ENCODE results near the gene TMPRSS5. TPM values are rescaled to one million over a fixed set of nuclear protein-coding genes. Genes with fewer than 3 reads are reported as not detected.
A peak's percentile ranks its signal among the peaks of the same experiment; 100 is the strongest.
"Not testable (repeated sequence)": the region's sequence is repeated elsewhere in the genome, so short reads cannot be mapped to it uniquely, and the experiment has no call there.

Gene TMPRSS5
- total RNA-seq, 1 experiment from 2014 or later: not detected

DNA sequence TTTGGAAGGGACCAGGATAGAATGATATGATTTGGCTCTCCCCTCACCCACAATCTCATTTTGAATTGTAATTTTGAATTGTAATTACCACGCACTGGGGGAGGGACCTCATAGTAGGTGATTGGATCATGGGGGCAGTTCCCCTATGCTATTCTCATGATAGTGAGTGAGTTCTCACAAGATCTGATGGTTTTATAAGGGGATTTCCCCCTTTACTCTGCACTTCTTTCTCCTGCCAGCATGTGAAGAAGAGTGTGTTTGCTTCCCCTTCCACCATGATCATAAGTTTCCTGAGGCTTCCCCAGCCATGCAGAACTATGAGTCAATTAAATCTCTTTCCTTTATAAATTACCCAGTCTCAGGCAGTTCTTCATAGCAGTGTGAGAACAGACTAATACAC is 2.6 kb downstream of the TMPRSS5 start:
- in situ Hi-C loops (cut with HindIII; ENCODE audit: low pct_unique_long_range_greater_than_20kb, low sequenced_read_pairs); DNase-seq (ENCODE audit: low read depth): not testable (repeated sequence)

DNA sequence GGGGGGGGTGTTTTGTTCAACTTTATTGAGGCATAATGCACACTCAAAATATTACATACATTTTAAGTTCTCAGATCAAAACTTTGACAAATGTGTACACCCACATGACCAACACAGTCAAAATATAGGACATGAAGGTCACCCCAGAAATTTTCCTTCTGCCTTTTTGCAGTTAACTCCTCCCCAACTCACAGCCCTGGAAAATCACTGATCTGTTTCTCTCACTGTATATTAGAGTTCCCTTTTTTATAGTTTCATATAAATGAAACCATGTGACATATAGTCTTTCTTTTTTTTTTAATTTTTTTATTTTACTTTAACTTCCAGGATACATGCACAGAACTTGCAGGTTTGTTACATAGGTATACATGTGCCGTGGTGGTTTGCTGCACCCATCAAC is 4.6 kb downstream of the TMPRSS5 start:
- no peak for DNase-seq (ENCODE audit: low read depth)
- in situ Hi-C loops (cut with HindIII; ENCODE audit: low pct_unique_long_range_greater_than_20kb, low sequenced_read_pairs): no loop called here

GRCh38 chr11:113698515-113698914 is 7.6 kb downstream of the TMPRSS5 start:
- no peak for DNase-seq (ENCODE audit: low read depth)
- in situ Hi-C loops (cut with HindIII; ENCODE audit: low pct_unique_long_range_greater_than_20kb, low sequenced_read_pairs): no loop called here

GRCh38 chr11:113697756-113698407 is 8.2 kb downstream of the TMPRSS5 start:
- in situ Hi-C loops (cut with HindIII; ENCODE audit: low pct_unique_long_range_greater_than_20kb, low sequenced_read_pairs): no loop called here
- DNase-seq (ENCODE audit: low read depth): no peak

DNA sequence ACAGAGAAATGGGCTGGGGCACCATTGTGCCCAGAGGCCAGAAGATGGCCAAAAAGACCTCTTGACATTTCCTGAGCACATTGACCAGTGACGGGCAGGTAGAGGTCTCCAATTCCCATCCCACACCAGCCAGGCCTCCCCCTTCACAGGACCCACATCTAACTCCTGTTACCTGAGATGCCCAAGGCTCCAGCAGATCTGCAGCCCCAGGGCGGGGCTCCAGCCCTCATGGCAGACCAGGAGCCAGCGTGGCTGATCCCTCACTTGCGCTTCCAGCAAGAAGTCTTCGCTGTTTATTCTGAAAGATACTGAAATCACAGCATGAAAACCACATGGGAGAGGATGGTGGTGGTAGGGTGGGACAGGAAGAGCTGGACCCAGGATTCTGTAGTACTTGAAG is 9.0 kb downstream of the TMPRSS5 start:
- in situ Hi-C loops (cut with HindIII; ENCODE audit: low pct_unique_long_range_greater_than_20kb, low sequenced_read_pairs): no loop called here
- no peak for DNase-seq (ENCODE audit: low read depth)

GRCh38 chr11:113695207-113695606 is 10.9 kb downstream of the TMPRSS5 start:
- no peak for DNase-seq (ENCODE audit: low read depth)
- in situ Hi-C loops (cut with HindIII; ENCODE audit: low pct_unique_long_range_greater_than_20kb, low sequenced_read_pairs): no loop called here

- no peak for DNase-seq (ENCODE audit: low read depth)
- in situ Hi-C loops (cut with HindIII; ENCODE audit: low pct_unique_long_range_greater_than_20kb, low sequenced_read_pairs): no loop called here
Observed at GRCh38 chr11:113694390-113694789, 11.7 kb downstream of the TMPRSS5 start.

DNA sequence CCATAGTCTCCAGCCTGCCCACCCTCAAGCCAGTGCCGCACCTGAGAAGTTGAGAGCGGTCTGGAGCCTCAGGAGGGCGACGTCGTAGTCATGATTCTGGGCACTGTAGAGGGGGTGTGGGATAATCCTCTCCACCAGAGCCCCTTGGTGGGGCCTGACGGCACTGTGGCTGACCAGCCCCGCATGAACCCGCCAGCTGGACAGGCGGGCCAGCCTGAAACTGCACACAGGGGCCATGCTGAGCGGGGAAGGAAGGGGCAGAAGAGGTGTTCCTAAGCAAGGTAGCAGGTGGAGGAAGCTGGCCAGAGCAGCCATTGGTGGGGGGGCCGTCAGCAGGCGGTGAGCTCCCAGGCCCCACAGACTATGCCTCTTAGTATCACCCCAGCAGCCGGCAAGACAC is 13.1 kb downstream of the TMPRSS5 start:
- DNase-seq (ENCODE audit: low read depth): no peak
- in situ Hi-C loops (cut with HindIII; ENCODE audit: low pct_unique_long_range_greater_than_20kb, low sequenced_read_pairs): no loop called here

DNA sequence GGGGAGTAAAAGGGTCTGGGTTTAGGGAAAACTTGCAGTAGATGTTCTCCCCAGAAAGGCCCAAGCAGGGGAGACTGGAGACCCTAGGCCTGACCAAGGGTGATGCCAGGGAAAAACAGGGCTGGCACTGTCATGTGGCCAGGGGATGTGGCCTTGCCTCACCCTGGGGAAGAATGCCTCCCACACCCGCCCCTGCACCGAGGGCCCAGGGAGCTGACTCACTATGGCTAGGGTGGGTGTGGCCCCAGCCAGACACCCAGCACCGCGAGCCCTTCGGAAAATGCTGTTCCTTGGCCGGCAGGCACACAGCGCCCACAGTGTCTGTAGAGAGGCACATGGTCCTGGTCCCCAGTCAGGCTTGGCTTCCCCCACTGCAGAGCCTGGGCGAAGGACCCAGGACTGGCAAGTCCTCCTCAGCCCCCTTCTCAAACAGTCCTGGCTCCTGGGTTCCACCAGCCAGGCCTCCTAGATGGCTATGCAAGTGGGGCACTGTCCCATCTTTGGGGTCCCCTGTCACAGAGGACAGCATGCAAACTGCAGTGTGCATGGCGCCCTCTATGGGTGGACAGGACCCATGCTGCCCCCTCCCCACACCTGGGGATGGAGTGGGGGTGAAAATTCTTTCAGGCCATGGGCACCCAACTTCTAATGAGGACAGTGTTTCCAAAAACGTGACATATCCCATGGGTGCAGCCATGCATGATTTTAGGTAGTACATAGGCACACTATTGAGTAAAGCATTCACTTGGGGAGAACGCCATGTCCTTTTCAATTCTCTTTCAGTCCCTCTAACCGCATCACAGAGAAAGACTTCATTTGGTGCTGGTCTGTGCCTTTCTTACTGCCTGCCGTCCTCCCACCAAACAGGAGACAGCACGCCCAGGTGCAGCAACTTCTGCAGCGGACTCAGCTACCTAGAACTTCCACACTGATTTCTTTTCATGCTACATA is 15.2 kb downstream of the TMPRSS5 start:
- in situ Hi-C loops (cut with HindIII; ENCODE audit: low pct_unique_long_range_greater_than_20kb, low sequenced_read_pairs): no loop called here
- peak; percentile 76 for DNase-seq (ENCODE audit: low read depth)

DNA sequence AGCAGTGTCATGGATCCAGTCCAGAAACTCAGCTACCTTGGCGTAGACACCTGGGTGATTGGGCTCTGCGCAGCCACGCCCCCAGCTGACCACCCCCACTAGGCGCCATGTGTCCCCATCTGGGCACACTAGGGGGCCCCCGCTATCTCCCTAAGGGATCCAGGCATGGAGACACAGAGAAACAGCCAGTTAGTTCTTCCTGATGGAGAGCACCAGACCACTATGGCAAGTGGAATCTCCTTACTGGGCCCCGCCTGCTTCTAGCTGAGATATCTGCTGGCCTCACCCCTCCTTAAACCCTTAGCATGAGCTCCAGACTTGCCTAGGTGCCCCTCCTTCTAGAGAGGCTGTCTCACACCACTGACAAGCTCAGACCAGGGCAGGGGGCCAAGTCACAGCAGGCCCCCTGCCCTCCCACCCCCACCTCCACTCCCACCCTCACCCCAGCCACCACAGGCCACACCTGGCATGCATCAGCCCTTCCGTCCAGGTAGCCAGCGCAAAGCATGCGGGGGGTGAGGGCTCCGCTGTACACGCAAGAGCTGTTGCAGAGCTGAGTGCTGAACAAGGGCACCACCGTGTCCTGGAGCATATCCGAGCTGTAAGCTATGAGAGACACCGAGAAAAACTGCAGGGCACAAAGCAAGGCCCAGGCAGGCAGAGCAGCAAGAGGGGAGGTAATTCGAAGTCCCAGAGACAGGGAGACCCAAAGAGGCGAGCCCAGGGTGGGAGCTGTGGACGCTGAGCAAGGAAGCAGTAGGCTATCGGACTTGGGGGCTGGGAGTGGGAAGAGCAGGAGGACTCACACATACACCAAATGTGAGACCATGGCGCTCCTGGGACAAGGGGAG is 16.1 kb downstream of the TMPRSS5 start:
- no peak for DNase-seq (ENCODE audit: low read depth)
- in situ Hi-C loops (cut with HindIII; ENCODE audit: low pct_unique_long_range_greater_than_20kb, low sequenced_read_pairs): no loop called here

GRCh38 chr11:113685654-113686359 is 20.3 kb downstream of the TMPRSS5 start:
- DNase-seq (ENCODE audit: low read depth): no peak
- in situ Hi-C loops (cut with HindIII; ENCODE audit: low pct_unique_long_range_greater_than_20kb, low sequenced_read_pairs): no loop called here

GRCh38 chr11:113684496-113684895 is 21.6 kb downstream of the TMPRSS5 start:
- no peak for DNase-seq (ENCODE audit: low read depth)
- in situ Hi-C loops (cut with HindIII; ENCODE audit: low pct_unique_long_range_greater_than_20kb, low sequenced_read_pairs): no loop called here

DNA sequence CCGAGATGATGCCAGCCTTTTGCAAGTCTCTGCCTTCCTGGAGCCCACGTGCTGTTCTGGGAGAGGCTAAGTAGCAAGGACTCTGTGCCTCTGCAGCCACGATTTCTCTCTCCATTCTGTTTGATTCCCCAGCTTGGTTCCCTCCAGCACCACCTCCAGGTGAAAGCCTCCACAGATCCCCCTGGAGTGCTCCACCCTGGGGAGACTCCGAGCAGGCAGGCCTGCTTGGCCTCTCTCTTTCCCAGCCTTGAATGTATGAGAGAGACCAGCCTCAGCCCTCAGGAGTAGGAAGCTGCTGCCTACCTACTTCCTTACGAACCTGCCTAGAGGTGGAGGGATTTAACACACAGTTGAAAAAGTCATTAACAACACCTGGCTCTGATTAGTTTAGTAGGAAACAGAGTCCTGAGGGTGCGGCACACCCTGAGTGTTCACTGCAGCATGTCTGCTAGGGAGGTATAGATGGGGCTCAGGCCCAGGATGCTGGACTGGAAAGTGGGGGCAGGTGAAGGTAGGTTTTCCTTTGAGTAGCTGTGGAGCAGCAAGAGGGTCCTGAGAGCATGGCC is 22.5 kb downstream of the TMPRSS5 start:
- in situ Hi-C loops (cut with HindIII; ENCODE audit: low pct_unique_long_range_greater_than_20kb, low sequenced_read_pairs): no loop called here

GRCh38 chr11:113681711-113682413 is 24.2 kb downstream of the TMPRSS5 start:
- DNase-seq (ENCODE audit: low read depth): peak; percentile 13

More for the DNA sequence above, 22.5 kb downstream of the TMPRSS5 start:
- DNase-seq (ENCODE audit: low read depth): no peak

DNA sequence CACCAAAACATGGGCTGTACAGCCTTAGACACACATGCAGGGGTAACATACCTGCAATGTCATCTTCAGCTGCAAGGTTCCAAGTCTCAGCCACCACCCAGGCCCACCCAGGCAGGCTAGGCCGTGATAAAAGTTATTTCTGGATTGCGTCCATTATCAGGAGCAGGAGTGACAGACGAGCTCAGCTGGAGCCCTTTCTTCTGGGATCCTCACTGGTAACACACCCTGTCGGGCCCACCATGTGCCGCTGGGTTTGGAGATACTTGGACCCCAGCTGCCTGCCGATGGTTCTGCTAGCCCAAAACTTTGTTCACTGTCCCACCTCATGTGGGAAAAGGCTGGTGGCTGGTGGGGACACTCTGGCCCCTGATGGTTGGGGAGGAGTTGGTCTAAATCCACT is 24.8 kb downstream of the TMPRSS5 start:
- in situ Hi-C loops (cut with HindIII; ENCODE audit: low pct_unique_long_range_greater_than_20kb, low sequenced_read_pairs): no loop called here

More at GRCh38 chr11:113681711-113682413, 24.2 kb downstream of the TMPRSS5 start:
- in situ Hi-C loops (cut with HindIII; ENCODE audit: low pct_unique_long_range_greater_than_20kb, low sequenced_read_pairs): no loop called here

DNA sequence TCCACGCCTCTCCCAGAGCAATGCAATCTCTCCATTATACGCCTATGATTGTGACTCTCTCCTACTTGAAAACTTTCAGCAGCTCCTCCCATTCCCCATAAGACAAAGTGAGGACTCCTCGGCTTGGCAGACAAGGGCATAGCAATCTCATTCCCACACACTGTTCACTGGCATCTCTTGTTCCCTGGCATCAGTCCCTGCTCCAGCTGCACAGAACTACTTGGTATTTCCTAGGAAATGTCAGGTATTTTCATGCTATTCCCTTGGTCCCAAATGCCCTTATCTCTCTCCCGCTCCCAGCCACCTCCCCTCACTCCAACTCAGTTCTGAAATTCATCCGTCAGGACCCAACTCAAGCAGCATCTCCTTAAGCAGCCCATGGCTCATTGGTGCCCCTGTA is 28.4 kb downstream of the TMPRSS5 start:
- DNase-seq (ENCODE audit: low read depth): no peak
- in situ Hi-C loops (cut with HindIII; ENCODE audit: low pct_unique_long_range_greater_than_20kb, low sequenced_read_pairs): no loop called here

More for the DNA sequence above, 24.8 kb downstream of the TMPRSS5 start:
- no peak for DNase-seq (ENCODE audit: low read depth)

GRCh38 chr11:113675565-113675964 is 30.5 kb downstream of the TMPRSS5 start:
- DNase-seq (ENCODE audit: low read depth): no peak
- in situ Hi-C loops (cut with HindIII; ENCODE audit: low pct_unique_long_range_greater_than_20kb, low sequenced_read_pairs): no loop called here
